GM15510 (cell line): Measurements from ENCODE around the gene PLK3.

Experiments used
- POLR2A ChIP-seq: IDR thresholded peaks from 3 replicates; pipeline ENCODE4 v1.6.1; 2011; ENCODE audit warnings: borderline replicate concordance; ENCODE audit not compliant: insufficient read length; ENCODE audit errors: extremely low read depth

Gene PLK3

DNA sequence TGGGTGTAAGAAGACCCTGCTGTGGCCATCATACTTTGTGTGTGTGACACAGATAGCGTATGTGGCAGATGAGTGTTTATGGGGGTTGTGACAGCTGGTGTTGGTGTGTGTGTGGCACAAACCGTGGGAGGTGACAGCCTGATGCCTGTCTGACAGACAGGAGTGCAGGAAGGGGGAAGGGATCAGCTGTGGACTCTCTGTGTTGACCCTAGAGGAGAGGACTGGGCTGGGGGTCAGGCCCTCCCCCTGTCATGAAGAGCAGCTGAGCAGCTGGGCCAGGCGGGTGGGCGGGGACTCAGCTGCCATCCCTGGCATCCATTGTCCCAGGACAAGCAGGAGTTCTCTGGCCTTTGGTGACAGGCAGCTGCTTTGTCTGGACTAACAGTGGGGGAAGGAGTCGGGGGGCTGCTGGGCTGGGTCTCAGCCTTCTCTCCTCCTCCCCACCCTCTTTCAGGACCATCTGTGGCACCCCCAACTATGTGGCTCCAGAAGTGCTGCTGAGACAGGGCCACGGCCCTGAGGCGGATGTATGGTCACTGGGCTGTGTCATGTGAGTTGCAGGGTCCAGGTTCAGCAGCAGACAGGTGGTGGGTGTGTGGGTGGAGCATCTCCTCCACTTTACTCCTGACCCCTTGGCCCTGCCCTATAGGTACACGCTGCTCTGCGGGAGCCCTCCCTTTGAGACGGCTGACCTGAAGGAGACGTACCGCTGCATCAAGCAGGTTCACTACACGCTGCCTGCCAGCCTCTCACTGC, 2.3 kb downstream of the PLK3 start:
- TF ChIP-seq POLR2A, result no peak

DNA sequence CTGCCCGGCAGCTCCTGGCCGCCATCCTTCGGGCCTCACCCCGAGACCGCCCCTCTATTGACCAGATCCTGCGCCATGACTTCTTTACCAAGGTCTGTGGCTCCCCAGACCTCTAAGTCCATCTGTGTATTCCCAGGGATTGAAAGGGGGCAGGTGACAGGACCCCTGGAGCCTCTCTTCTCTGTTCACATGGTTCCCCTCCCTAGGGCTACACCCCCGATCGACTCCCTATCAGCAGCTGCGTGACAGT, 2.8 kb downstream of the PLK3 start:
- TF ChIP-seq POLR2A, result no peak

DNA sequence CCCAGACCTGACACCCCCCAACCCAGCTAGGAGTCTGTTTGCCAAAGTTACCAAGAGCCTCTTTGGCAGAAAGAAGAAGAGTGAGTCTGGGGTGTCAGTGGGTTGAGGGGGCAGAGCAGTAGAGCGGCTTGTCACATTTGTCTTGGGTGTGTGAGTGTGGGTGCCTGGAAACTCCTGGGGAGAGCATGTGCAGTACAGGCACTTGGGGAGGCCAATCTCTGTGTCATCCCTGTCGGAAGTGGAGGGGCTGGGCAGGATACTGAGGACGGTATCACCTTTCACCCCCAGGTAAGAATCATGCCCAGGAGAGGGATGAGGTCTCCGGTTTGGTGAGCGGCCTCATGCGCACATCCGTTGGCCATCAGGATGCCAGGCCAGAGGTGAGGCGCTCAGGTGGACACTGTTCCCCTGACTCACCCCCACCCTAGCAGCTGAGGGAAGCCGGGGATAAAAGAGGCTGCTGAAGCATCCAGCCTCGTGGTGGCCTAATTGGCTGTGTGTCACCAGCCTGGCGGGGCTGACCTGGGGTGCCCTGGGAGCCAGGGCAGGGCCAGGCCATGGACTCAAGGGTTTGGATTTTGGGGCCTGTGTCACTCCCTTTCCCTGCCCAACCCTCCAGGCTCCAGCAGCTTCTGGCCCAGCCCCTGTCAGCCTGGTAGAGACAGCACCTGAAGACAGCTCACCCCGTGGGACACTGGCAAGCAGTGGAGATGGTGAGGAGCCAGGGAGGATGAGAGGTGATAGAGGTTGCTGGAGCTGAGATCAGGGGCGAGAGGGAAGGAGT, 3.3 kb downstream of the PLK3 start:
- no peak for TF ChIP-seq POLR2A

DNA sequence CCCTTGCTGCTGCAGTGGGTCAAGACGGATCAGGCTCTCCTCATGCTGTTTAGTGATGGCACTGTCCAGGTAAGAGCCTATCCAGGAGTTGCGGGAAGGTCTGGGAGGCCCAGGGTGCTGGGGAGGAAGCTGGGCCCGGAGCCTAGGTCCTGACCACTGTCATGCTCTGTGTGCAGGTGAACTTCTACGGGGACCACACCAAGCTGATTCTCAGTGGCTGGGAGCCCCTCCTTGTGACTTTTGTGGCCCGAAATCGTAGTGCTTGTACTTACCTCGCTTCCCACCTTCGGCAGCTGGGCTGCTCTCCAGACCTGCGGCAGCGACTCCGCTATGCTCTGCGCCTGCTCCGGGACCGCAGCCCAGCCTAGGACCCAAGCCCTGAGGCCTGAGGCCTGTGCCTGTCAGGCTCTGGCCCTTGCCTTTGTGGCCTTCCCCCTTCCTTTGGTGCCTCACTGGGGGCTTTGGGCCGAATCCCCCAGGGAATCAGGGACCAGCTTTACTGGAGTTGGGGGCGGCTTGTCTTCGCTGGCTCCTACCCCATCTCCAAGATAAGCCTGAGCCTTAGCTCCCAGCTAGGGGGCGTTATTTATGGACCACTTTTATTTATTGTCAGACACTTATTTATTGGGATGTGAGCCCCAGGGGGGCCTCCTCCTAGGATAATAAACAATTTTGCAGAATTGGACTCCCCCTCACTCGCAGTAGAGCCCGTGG, 5.3 kb downstream of the PLK3 start:
- no peak for TF ChIP-seq POLR2A

DNA sequence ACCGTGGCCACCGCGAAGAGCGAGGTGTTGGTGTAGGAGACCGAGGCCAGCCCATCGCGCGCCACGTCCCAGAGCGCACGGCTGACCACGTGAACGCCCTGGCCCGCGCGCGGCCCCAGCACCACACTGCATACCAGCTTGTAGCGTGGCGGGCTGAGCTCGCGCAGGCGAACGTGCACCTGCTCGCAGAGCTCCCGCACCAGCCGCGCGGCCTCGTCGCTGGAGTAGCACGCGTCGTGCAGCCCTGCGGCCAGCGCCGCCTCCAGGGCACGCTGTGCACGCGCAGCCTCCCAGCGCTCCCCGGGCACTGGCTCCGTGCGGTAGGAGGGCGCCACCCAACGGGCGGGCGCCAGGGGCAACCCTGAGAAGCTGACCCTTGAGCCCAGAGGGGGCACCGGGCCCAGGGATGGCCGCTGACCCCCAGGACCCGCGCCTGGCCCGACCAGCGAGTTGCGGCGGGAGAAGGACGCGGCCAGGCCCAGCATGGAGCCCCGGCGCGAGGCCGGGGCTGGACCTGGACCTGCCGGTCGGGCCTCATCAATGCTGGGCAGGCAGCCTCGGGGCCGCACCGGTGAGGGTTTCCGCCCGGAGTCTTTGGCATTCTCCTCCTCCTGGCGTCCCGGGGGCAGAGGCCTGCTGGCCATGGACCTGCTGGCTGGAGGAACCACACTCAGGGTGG, 6.0 kb downstream of the PLK3 start:
- no peak for TF ChIP-seq POLR2A

DNA sequence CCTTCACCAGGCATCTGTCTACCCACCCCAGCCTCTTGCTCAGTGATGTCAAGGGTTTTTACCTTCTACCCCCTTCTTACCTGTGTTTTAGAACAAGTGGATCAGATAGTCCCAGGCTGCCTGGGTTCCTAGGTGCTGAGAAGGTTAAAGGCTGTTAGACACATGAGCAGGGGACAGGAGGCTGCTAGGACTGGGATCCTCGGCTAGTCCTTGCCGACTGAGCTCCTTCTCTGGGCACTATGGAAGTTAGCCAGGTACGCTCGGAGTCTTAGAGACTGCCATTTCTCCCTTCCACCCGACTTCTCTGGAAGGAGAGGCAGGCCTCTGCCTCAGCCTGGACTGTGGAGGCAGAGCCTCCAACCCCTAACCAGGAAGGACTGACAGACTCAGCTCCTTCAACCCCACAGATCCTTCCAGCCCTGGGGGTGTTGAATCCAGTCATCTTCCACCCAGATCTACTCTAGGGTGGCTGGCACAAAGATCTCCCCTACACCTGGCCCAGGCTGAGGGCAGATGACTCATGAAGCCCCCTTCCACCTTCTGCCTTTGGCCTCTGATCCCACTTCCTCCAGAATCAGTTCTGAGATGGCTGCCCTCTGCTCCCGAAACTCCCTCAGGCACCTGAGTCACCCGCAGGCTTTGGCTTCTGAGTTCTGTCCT, 6.7 kb downstream of the PLK3 start, which contains the start of gene DYNLT4:
TSS of gene DYNLT4 (minus strand) at position 648 of the 660 bp plus-strand sequence. CDS start 683 bp downstream, outside the sequence.
- no peak for TF ChIP-seq POLR2A

DNA sequence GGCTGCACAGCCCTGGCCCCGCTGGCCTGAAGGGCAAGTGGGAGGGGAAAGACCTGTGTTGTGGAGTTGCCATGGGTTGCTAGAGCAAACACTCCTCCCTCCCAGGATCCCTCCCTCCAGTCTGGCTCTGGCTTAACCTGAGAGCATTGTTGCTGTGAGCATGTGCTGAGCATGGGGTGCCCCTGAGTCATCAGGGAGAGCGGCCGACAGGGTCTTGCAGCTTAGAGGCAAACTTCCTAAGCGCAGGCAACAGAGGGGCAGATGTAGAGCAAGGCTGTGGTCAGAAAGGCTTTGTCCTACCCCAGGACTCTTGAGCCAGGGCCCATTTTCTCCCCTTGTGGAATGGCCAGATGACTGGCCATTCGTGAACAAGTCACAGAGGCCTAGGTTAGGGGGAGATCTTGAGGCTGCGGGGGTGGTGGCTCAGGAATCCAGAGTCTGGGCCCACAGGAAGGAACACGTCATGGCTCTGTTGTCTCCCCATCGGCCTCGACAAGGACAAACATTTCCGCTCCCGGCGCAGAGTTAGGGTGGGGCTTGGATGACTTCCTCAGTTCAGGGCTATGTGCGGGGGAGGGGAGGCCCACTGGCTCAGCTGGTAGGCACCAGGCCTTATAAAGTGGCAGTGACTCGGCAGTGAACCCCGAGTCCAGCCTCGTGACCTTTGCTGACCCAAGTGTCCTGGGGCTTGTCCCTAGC, 7.3 kb downstream of the PLK3 start:
- TF ChIP-seq POLR2A, result peak; percentile 36

DNA sequence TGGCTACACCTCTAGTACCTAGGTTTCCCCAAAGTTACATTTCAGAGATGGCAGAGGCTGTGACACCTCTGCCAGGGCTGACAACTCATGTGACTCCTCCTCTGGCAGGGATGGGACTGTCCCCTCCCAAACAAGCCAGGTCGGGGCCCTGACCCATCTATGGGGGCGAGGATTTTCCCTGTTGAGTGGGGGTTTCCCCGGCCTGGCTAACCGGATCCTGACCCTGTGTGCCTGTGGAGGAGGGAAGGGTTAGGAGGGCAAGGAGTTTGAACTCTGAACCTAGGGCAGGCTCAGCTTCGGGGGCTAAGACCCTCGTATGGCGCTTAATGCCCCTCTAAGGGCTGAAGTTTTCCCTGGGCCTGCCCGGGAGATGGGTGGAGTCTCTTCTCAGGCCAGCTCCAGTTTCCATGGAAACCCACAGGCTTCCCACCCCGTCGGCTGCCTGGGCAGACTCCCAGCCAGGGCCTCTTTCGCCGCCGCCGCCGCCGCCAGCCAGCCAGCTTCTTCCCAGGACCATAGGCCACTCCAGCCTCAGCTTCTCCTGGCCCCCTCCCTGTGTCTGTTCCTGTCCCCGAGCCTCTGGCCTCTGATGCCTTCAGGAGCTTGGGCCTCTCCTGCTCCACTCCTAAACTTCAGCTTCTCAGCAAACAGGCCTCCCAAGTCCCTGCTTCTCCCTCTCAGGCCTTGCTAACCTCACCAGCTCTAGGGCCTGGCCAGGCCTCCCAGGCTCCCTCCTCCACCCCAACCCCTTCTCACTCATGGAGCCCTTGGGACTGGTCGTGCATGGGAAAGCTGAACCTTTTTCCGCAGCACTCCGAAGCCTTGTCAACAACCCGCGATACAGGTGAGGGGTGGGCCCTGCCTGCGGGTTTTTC, 8.1 kb downstream of the PLK3 start, which contains the start of gene BTBD19:
TSS of gene BTBD19 (plus strand) at position 461 of the 875 bp plus-strand sequence. CDS start at position 759, 298 bp downstream.
- TF ChIP-seq POLR2A, result no peak

DNA sequence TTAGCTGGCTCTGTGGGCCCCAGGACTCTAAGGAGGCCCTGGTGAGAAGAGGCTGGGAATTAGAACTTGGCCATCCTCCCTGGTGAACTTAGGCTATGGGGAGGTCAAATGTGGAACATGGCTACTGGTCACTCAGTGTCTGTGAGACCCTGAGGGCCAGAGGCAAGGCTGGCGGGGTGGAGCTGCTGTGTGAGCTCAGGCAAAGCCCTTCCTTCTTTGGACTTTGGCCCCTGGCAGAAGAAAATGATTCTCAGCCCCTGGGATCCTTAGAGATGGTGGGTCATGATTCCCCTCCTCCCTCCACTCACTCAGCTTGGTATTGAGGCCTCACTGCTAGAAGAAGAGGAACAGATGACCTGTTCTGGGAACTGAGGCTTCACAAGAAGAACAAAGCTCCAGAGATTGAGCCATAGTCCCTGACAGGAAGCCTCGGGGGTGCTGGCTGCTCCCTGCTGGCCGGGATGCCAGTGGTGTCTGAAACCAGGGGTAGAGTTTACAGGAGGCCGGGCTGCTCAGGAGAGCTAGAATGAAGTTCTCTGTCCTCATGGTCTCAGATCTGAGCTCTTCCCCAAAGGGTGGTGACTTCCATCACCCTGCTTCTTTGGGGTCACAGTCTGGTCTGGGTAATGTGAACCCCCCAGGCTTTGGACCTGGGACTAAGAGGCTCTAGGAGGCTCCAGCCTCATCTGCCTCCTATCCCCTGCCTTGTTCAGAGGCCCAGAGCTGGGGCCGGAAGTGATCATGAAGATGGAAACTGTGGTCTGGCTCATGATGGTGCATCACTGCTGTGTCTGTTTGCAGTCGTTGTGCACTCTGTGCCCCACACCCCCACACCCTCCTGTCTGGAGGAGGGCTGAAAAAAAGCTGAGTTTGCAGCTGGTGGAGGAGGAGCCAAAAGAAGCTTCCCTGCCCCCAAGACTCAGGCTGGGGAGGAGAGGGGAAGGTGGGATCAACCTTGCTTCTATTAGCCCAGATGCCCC, 9.1 kb downstream of the PLK3 start:
- TF ChIP-seq POLR2A, result peak; percentile 51

DNA sequence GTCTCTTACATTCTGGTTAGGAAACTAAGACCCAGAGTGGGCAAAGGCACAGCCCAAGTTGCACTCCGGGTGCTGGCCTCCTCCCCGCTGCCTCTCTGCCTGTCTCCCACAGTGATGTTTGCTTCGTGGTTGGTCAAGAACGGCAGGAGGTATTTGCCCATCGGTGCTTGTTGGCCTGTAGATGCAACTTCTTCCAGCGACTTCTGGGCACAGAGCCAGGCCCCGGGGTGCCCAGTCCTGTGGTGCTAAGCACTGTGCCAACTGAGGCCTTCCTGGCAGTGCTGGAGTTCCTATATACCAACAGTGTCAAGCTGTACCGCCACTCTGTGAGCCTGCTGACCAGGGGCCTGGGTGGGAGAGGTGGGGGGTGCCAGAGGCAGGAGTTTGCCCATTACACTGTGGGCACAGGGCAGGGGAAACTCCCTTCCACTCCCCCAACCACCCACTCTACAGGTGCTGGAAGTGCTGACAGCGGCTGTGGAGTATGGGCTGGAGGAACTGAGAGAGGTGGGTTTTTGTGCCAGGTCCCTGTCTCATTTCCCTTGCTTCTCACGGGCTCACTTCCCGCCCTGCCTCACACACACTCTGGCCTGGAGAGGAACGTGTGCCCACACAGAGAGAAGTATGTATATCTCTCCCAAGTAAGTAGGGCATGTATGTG, 10.1 kb downstream of the PLK3 start:
- no peak for TF ChIP-seq POLR2A

DNA sequence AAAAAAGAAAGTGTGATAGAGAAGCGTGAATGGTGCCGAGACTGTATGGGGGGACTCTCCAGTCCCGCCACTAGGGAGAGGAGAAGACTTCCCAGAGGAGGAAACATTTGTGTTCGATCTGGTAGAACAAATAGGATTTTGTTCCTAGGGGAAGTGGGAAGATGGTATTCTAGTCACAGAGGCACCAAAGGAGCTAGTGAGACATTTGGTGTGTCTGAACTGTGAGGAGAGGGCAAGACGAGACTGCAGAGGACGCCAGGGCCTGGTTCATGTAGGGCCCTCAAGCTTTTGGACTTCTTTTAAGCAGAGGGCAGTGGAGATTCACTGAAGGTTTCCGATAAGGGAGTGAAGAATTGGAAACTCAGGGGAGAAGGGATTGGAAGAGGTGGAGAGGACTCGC, 11.1 kb downstream of the PLK3 start:
- no peak for TF ChIP-seq POLR2A
